ACC112 (cell line): ENCODE measurements around the gene ENTPD6.

Experiments
- H2AFZ ChIP-seq: fragments of 200-600 bp; sonication (generic); one replicate; pipeline ENCODE4 v1.6.0; 2017; ENCODE audit warnings: antibody characterized with exemption, low read length; ENCODE audit not compliant: unreplicated experiment
- H3K27ac ChIP-seq: fragments of 200-600 bp; sonication (generic); 2 replicates; pipeline ENCODE4 v1.5.1; 2014; ENCODE audit warnings: low read depth, mild to moderate bottlenecking, antibody characterized with exemption, low read length, moderate library complexity
- H3K27me3 ChIP-seq: fragments of 200-600 bp; sonication (generic); 2 replicates; pipeline ENCODE4 v1.6.1; 2014; ENCODE audit warnings: mild to moderate bottlenecking, antibody characterized with exemption, low read length, moderate library complexity, mixed read lengths; ENCODE audit not compliant: insufficient read depth
- H3K36me3 ChIP-seq: fragments of 200-600 bp; sonication (generic); 2 replicates; pipeline ENCODE4 v1.6.1; 2016; ENCODE audit warnings: mild to moderate bottlenecking, antibody characterized with exemption, low read length, moderate library complexity, mixed read lengths; ENCODE audit not compliant: insufficient read depth
- H3K4me1 ChIP-seq: fragments of 200-600 bp; sonication (generic); one replicate; pipeline ENCODE4 v1.6.1; 2016; ENCODE audit warnings: low read length, mixed read lengths; ENCODE audit not compliant: insufficient read depth, unreplicated experiment, control insufficient read depth
- H3K4me3 ChIP-seq: fragments of 200-600 bp; sonication (generic); 2 replicates; pipeline ENCODE4 v1.5.1; 2014; ENCODE audit warnings: mild to moderate bottlenecking, low read depth, low read length
- H3K79me2 ChIP-seq: fragments of 200-600 bp; sonication (generic); one replicate; pipeline ENCODE4 v1.6.0; 2016; ENCODE audit warnings: low read length; ENCODE audit not compliant: control insufficient read depth, unreplicated experiment, insufficient read depth

The ENTPD6 gene

GRCh38 chr20:25218492-25218891 is 23.0 kb downstream of the ENTPD6 start:
- peaks cover 5% of the 10 kb centered on the region; the same call in 1 of the 2 replicates for H3K36me3 ChIP-seq
- no peak overlapping the region for H3K4me3 ChIP-seq
- no peak overlapping the region for H3K27ac ChIP-seq
- no peaks in the 10 kb centered on the region for H3K27me3 ChIP-seq
- no peak overlapping the region for H2AFZ ChIP-seq
- peaks cover 11% of the 10 kb centered on the region for H3K4me1 ChIP-seq
- no peaks in the 10 kb centered on the region for H3K79me2 ChIP-seq

- Histone ChIP-seq H3K79me2 (no peaks in the 10 kb centered on the region), H3K4me3 (no peak overlapping the region), H2AFZ (no peak overlapping the region), H3K4me1 (peaks cover 20% of the 10 kb centered on the region), H3K27me3 (no peaks in the 10 kb centered on the region), H3K36me3 (peaks cover 5% of the 10 kb centered on the region; the same call in 1 of the 2 replicates), H3K27ac (no peak overlapping the region)
Measured at GRCh38 chr20:25219365-25219764, 23.9 kb downstream of the ENTPD6 start.

- Histone ChIP-seq H3K27ac (no peak overlapping the region), H3K4me1 (peaks cover 20% of the 10 kb centered on the region), H3K79me2 (no peaks in the 10 kb centered on the region), H3K36me3 (peaks cover 2% of the 10 kb centered on the region; the same call in 1 of the 2 replicates), H3K4me3 (no peak overlapping the region), H3K27me3 (no peaks in the 10 kb centered on the region), H2AFZ (no peak overlapping the region)
Measured at GRCh38 chr20:25220021-25220730, 24.7 kb downstream of the ENTPD6 start.

- Histone ChIP-seq H3K79me2 (no peaks in the 10 kb centered on the region), H3K27ac (no peak overlapping the region), H2AFZ (no peak overlapping the region), H3K27me3 (no peaks in the 10 kb centered on the region), H3K4me1 (peaks cover 20% of the 10 kb centered on the region), H3K36me3 (no peaks in the 10 kb centered on the region), H3K4me3 (no peak overlapping the region)
Measured at GRCh38 chr20:25220810-25221591, 25.5 kb downstream of the ENTPD6 start.

GRCh38 chr20:25221592-25222460 is 26.3 kb downstream of the ENTPD6 start:
- Histone ChIP-seq H3K36me3 (no peaks in the 10 kb centered on the region), H3K27me3 (no peaks in the 10 kb centered on the region), H3K79me2 (no peaks in the 10 kb centered on the region), H2AFZ (no peak overlapping the region), H3K4me3 (no peak overlapping the region), H3K4me1 (peaks cover 22% of the 10 kb centered on the region), H3K27ac (peak overlapping the region; percentile 96)

GRCh38 chr20:25222461-25223178 is 27.1 kb downstream of the ENTPD6 start:
- Histone ChIP-seq H3K4me3 (no peak overlapping the region), H2AFZ (no peak overlapping the region), H3K27me3 (no peaks in the 10 kb centered on the region), H3K36me3 (no peaks in the 10 kb centered on the region), H3K4me1 (peaks cover 30% of the 10 kb centered on the region), H3K27ac (peak overlapping the region; percentile 96), H3K79me2 (no peaks in the 10 kb centered on the region)

GRCh38 chr20:25223179-25223661 is 27.7 kb downstream of the ENTPD6 start:
- Histone ChIP-seq H3K27me3 (no peaks in the 10 kb centered on the region), H3K36me3 (no peaks in the 10 kb centered on the region), H3K4me3 (peak overlapping the region; percentile 35; the same call in 1 of the 2 replicates), H2AFZ (no peak overlapping the region), H3K27ac (peak overlapping the region; percentile 96), H3K79me2 (no peaks in the 10 kb centered on the region), H3K4me1 (peaks cover 31% of the 10 kb centered on the region)

GRCh38 chr20:25223765-25224720 is 28.5 kb downstream of the ENTPD6 start:
- no peaks in the 10 kb centered on the region for H3K79me2 ChIP-seq
- H3K4me3 ChIP-seq, result peak overlapping the region; percentile 35
- no peak overlapping the region for H2AFZ ChIP-seq
- H3K36me3 ChIP-seq, result no peaks in the 10 kb centered on the region
- no peaks in the 10 kb centered on the region for H3K27me3 ChIP-seq
- H3K27ac ChIP-seq, result peak overlapping the region; percentile 96
- H3K4me1 ChIP-seq, result peaks cover 31% of the 10 kb centered on the region

- H3K27ac ChIP-seq, result peak overlapping the region; percentile 96; the same call in 1 of the 2 replicates
- H2AFZ ChIP-seq, result no peak overlapping the region
- H3K79me2 ChIP-seq, result no peaks in the 10 kb centered on the region
- no peaks in the 10 kb centered on the region for H3K27me3 ChIP-seq
- no peak overlapping the region for H3K4me3 ChIP-seq
- H3K4me1 ChIP-seq, result peaks cover 31% of the 10 kb centered on the region
- H3K36me3 ChIP-seq, result no peaks in the 10 kb centered on the region
Measured at GRCh38 chr20:25224941-25225340, 29.4 kb downstream of the ENTPD6 start.
